SK-N-SH (cell line): ENCODE measurements around the gene IDH2.

ENCODE experiments used
- CTCF ChIP-seq: fragments of 200-600 bp; sonication (generic); IDR thresholded peaks from 2 replicates; pipeline ENCODE4 v1.6.1; 2017; ENCODE audit warnings: antibody characterized with exemption, mild to moderate bottlenecking, moderate library complexity
- GABPA ChIP-seq: IDR thresholded peaks from 2 replicates; pipeline ENCODE4 v1.4.0; 2012; ENCODE audit warnings: low read depth, mild to moderate bottlenecking
- NFIC ChIP-seq: IDR thresholded peaks from 2 replicates; pipeline ENCODE4 v1.4.0; 2012; ENCODE audit warnings: borderline replicate concordance
- POLR2AphosphoS5 ChIP-seq: IDR thresholded peaks from 2 replicates; pipeline ENCODE4 v1.6.1; 2012; ENCODE audit warnings: low read depth, low read length
- RFX5 ChIP-seq: IDR thresholded peaks from 2 replicates; pipeline ENCODE4 v1.6.1; 2012; ENCODE audit warnings: mild to moderate bottlenecking, improper control_type of control experiment, low read length
- TAF1 ChIP-seq: IDR thresholded peaks from 2 replicates; pipeline ENCODE4 v1.6.1; 2012; ENCODE audit warnings: low read depth, mild to moderate bottlenecking, low read length, moderate library complexity, borderline replicate concordance
- YY1 ChIP-seq: IDR thresholded peaks from 2 replicates; pipeline ENCODE4 v1.4.0; 2012; ENCODE audit warnings: low read depth, mild to moderate bottlenecking
- ZBTB33 ChIP-seq: IDR thresholded peaks from 2 replicates; pipeline ENCODE4 v1.4.0; 2012; ENCODE audit warnings: low read depth, borderline replicate concordance

GRCh38 chr15:90033448-90033847 lies 68.8 kb downstream of the IDH2 start:
- TF ChIP-seq CTCF (no peak), GABPA (no peak), POLR2AphosphoS5 (no peak), TAF1 (no peak), YY1 (no peak), NFIC (no peak), ZBTB33 (no peak), RFX5 (no peak)
